ENCODE data around the gene SLC6A1. TPM values are rescaled to one million over a fixed set of nuclear protein-coding genes. Genes with fewer than 3 reads are reported as not detected.
A peak's percentile ranks its signal among the peaks of the same experiment; 100 is the strongest.

Gene SLC6A1
- total RNA-seq, 1 donor from 2014 or later, result not detected

DNA sequence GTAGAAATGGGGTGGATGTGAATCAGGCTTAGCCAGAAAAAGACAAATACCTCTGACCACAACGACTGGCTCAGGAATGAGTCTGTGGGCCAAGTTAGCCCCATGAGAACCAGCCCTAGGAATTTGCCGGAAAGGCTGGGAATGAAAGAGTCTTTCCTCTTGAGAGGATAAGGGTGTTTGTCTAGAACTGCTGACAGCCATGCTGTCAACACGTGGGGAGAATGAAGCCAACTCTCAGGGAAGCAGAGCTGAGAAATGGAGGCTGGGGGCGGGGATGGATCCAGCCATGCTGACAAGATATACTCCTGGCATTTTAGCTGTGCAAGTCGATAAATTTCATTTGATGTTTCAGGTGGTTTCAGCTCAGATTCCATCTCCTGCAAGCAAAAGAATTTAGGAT lies 10.6 kb upstream of the SLC6A1 start:
- Mint-ChIP-seq H3K27me3 (peaks cover 43% of the 10 kb centered on the region), H3K4me3 (ENCODE audit: low read depth) (no peak overlapping the region), H3K4me1 (ENCODE audit: low read depth) (no peaks in the 10 kb centered on the region), H3K27ac (no peak overlapping the region), H3K36me3 (ENCODE audit: insufficient read depth) (no peaks in the 10 kb centered on the region), H3K9me3 (ENCODE audit: low read depth) (peaks cover 3% of the 10 kb centered on the region)
- TF ChIP-seq, protein P1, sequence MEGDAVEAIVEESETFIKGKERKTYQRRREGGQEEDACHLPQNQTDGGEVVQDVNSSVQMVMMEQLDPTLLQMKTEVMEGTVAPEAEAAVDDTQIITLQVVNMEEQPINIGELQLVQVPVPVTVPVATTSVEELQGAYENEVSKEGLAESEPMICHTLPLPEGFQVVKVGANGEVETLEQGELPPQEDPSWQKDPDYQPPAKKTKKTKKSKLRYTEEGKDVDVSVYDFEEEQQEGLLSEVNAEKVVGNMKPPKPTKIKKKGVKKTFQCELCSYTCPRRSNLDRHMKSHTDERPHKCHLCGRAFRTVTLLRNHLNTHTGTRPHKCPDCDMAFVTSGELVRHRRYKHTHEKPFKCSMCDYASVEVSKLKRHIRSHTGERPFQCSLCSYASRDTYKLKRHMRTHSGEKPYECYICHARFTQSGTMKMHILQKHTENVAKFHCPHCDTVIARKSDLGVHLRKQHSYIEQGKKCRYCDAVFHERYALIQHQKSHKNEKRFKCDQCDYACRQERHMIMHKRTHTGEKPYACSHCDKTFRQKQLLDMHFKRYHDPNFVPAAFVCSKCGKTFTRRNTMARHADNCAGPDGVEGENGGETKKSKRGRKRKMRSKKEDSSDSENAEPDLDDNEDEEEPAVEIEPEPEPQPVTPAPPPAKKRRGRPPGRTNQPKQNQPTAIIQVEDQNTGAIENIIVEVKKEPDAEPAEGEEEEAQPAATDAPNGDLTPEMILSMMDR (IDR thresholded peaks at IDR 0.05; ENCODE audit: unreplicated experiment), result no peak
- no peak for DNase-seq (ENCODE audit: low spot score, unreplicated experiment)

DNA sequence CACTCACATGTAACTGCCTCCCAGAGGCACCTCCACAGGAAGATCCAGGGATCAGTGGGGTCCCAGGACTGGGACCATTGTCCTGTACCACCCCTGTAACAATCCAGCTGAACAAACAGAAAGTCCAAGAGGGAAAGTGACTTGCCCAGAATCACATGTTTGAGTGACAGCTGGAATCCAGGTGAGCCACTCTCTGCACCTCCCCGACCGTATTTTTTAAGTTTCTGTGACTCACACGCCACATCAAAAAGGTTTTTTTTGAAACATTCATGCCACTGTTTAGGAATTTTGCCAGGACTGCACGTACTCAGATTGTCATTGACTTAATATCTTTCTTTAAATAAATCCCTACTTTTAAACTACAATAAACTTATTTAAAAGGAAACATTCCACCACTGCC lies 9.8 kb upstream of the SLC6A1 start:
- Mint-ChIP-seq H3K27ac (no peak overlapping the region), H3K4me1 (ENCODE audit: low read depth) (no peaks in the 10 kb centered on the region), H3K36me3 (ENCODE audit: insufficient read depth) (no peaks in the 10 kb centered on the region), H3K4me3 (ENCODE audit: low read depth) (no peak overlapping the region), H3K9me3 (ENCODE audit: low read depth) (peaks cover 3% of the 10 kb centered on the region), H3K27me3 (peaks cover 41% of the 10 kb centered on the region)
- TF ChIP-seq, protein P1 (IDR thresholded peaks at IDR 0.05; ENCODE audit: unreplicated experiment), result no peak
- no peak for DNase-seq (ENCODE audit: low spot score, unreplicated experiment)

DNA sequence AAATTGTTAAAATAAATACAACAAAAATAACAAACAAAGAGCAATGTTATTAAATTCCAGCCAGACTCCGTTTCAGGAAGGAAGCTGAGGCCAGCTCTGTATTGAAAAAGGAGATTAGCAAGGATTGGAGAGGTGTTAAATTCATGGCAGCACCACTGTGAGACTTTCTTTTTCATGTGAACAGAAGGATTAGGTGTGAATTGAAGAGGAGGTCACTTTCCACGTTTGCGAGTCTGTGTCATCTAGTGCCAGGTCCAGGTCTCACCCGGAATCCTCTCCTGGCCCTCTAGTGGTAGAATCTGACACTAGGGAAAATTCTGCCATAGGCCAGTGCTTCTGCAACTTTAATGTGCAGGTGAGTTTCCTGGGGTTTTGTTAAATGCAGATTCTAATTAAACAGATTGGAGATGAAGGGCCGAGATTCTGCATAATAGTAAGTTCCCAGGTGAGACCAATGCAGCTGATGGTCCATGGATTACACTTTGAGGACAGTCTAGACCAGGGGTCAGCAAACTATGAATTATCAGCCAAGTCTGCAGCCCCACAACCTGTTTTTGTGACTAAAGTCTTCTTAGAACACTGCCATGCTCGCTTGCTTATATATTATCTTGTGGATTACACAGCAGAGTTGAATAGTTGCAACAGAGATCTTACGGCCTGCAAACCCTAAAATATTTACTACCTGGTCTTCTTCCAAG lies 9.2 kb upstream of the SLC6A1 start:
- no peak overlapping the region for H3K4me3 Mint-ChIP-seq (ENCODE audit: low read depth)
- TF ChIP-seq, protein P1 (IDR thresholded peaks at IDR 0.05; ENCODE audit: unreplicated experiment), result peak; percentile 86
- H3K36me3 Mint-ChIP-seq (ENCODE audit: insufficient read depth), result no peaks in the 10 kb centered on the region
- H3K4me1 Mint-ChIP-seq (ENCODE audit: low read depth), result peaks cover 4% of the 10 kb centered on the region
- H3K9me3 Mint-ChIP-seq (ENCODE audit: low read depth), result peaks cover 3% of the 10 kb centered on the region
- DNase-seq (ENCODE audit: low spot score, unreplicated experiment), result peak; percentile 21
- H3K27ac Mint-ChIP-seq, result no peak overlapping the region
- peaks cover 40% of the 10 kb centered on the region for H3K27me3 Mint-ChIP-seq

DNA sequence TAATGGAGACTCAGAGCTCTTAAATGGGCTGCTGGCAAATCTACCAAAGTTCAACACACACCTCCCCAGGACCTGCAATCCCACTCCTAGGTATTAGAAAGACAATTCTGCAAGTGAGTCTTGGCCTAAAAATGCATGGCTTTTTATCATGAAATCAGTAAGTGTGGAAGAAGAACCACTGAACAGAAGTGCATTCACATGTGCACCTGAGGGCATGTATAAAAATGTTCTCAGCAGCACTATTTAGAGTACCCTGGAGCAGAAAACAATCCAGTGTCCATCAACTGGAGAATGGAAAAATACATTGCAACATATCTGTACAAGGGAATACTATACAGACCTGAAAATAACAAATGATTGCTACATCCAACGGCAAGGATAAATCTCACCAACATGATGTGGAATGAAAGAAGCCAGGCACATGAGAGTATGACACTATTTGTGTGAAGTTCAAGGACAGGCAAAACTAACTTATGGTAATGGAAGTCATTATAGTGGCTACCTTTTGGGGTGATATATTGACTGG lies 8.1 kb upstream of the SLC6A1 start:
- Mint-ChIP-seq H3K4me3 (ENCODE audit: low read depth) (no peak overlapping the region), H3K27ac (no peak overlapping the region), H3K27me3 (peaks cover 44% of the 10 kb centered on the region), H3K9me3 (ENCODE audit: low read depth) (peaks cover 3% of the 10 kb centered on the region), H3K4me1 (ENCODE audit: low read depth) (peaks cover 5% of the 10 kb centered on the region), H3K36me3 (ENCODE audit: insufficient read depth) (no peaks in the 10 kb centered on the region)
- TF ChIP-seq, protein P1 (IDR thresholded peaks at IDR 0.05; ENCODE audit: unreplicated experiment), result no peak
- no peak for DNase-seq (ENCODE audit: low spot score, unreplicated experiment)

DNA sequence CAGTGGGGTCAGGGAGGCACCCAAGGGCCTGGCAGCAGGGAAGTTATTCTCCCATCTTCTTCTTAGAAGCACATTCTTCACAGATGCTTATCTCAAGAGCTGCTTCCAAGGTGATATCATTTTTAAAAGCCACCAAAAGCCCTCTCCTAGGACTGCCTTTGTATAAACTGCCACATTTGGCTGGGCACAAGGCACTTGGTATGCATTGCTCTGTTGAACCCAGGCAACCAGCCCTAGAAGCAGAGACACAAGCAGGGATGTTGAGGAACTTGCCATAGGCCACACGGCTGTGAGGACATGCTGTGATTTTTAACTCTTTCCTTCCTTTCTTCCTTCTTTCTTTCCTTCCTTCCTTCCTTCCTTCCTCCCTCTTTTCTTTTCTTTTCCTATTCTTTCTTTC lies 7.4 kb upstream of the SLC6A1 start:
- Mint-ChIP-seq H3K4me1 (ENCODE audit: low read depth) (peaks cover 5% of the 10 kb centered on the region), H3K27me3 (peaks cover 51% of the 10 kb centered on the region), H3K4me3 (ENCODE audit: low read depth) (no peak overlapping the region), H3K36me3 (ENCODE audit: insufficient read depth) (no peaks in the 10 kb centered on the region), H3K27ac (no peak overlapping the region), H3K9me3 (ENCODE audit: low read depth) (peaks cover 3% of the 10 kb centered on the region)
- no peak for DNase-seq (ENCODE audit: low spot score, unreplicated experiment)
- TF ChIP-seq, protein P1 (IDR thresholded peaks at IDR 0.05; ENCODE audit: unreplicated experiment), result no peak

Measured in progenitor cell of endocrine pancreas (in vitro differentiated cells).